HG02840 (cell line): ENCODE data around the gene TAAR8.
"Not testable (repeated sequence)": the region's sequence is repeated elsewhere in the genome, so short reads cannot be mapped to it uniquely, and the experiment has no call there.

Experiments
- ATAC-seq: cut with Tn5 transposase; IDR thresholded peaks from one replicate; pipeline ENCODE4 v1.9.1; 2021; ENCODE audit warnings: mild to moderate bottlenecking, moderate library complexity, moderate number of reproducible peaks; ENCODE audit not compliant: unreplicated experiment, low FRiP score

The TAAR8 gene, protein sequence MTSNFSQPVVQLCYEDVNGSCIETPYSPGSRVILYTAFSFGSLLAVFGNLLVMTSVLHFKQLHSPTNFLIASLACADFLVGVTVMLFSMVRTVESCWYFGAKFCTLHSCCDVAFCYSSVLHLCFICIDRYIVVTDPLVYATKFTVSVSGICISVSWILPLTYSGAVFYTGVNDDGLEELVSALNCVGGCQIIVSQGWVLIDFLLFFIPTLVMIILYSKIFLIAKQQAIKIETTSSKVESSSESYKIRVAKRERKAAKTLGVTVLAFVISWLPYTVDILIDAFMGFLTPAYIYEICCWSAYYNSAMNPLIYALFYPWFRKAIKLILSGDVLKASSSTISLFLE

DNA sequence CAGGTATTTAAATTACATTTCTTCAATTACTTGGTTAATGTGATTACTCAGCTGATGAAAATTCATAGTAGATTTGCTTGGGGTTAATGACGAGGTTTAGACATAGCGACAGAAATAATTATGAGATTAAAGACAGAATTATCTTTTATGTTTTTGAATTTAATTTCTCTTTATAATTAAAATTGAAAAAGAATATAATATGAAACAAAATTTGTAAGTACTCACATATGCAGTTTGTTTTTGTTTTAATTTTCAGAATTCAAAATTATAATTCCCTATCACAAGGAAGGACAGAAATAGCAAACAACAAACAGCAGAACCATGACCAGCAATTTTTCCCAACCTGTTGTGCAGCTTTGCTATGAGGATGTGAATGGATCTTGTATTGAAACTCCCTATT lies at the start of gene TAAR8:
Gene TAAR8 (plus strand): TSS at position 301 of the 400 bp plus-strand sequence. CDS start 21 bp downstream, at position 322.
- ATAC-seq: no peak

DNA sequence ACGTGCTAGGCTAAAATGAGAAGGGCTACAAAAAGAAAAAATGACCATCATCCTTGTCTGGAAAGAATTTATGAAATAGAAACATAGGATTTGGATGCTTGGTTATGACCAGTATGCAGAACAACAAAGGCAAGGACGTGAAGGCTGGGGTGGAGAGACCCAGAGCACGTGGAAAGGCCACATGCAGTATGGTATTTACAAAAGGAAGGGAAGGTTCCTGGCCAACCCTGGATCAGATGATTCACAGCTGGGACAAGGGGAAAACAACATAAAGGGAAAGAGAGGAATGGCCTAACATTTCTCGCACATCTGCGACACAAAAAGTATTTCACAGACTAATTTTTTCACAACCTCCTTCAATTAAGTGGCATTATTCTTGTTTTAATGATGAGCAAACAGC lies 47.7 kb upstream of the TAAR8 start:
- ATAC-seq: no peak

DNA sequence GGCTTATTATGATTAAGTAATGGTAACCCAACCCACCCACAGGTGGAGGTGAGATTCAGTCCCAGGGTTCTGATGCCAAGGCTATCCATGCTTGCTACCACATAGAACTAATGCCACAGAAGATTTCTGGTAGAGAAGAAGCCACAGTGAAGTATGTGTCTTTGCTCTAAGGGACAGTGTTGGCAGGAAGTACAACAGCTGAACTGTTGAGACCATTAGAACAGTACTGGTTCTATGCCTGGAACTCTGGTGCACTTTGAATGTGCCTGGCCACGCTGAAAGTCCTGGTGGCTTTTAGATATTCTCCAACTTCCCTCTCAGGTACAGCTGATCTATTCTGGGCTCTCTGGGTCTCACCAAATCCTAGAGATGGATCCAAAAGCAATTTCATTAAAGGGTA lies 47.3 kb upstream of the TAAR8 start:
- no peak for ATAC-seq

DNA sequence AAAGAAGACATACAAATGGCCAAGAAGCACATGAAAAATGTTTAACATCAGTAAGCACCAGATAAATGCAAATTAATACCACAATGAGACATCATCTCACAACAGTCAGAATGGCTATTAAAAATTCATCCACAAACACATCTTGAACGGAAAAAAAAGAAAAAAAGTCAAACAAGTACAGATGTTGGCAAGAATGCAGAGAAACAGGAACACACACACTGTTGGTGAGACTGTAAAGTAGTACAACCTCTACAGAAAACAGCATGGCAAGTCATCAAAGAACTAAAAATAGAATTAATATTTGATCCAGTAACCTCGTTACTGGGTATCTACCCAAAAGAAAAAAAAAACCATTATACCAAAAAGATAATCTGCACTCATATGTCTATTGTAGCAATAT lies 46.0 kb upstream of the TAAR8 start:
- no peak for ATAC-seq

DNA sequence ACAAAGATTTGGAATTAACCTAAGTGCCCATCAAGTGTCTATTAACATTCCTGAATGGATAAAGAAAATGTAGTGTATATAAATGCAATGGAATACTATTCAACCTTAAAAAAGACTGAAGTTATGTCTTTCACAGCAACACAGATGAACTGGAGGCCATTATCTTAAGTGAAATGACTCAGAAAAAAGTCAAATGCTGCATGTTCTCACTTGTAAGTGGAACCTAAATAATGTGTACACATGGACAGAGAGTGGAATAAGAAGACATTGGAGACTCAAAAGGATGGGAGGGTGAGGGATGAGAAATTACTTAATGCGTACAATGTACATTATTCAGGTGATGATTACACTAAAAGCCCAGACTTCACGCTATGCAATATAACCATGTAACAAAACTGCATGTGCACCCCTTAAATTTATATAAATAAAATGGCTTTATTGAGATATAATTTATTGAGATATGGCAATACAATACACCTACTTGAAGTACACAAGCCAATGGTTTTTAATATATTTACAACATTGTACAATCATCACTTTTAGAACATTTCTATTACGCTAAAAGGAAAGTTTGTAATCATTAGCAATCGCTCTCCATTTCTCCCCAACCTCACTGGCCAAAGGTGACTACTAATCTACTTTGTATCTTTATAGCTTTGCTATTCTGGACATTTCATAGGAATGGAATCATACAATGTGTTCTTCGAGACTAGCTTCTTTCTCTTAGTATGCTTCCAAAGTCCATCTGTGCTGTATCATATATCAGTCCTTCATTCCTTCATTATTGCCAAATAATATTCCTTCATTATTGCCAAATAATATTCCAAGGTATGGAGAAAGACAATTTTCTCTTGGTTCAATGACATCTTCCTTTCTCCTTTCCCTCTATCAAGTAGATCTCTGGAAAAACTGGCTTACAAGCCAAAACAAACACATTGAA lies 45.3 kb upstream of the TAAR8 start:
- ATAC-seq: no peak

DNA sequence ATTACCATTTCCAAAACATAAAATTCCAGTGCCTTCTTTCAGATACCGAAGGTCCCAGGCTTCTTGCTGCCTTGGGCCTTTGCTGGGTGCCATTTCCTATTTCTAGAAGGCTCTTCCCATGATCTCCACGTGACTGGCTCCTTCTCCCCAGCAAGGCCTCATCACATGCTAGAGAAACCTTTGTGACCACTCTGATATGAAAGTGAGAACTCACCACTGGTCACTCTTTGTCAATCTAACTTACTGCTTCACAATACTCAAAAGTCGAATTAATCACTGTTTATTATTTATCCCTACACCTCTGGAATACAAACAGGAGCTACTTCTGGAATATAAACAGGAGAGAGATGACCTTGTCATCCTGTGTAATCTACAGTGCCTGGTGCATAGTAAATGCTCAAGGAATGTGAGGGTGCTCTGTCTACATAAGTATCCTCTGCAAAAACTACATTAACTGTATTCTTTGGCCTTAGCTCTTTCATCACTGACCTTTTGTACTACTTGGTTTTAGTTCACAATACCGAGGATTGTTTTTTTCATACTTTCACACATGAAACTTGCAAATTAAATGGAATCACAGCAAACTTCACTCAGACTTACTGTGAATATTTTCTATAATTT lies 41.2 kb upstream of the TAAR8 start:
- ATAC-seq: no peak

DNA sequence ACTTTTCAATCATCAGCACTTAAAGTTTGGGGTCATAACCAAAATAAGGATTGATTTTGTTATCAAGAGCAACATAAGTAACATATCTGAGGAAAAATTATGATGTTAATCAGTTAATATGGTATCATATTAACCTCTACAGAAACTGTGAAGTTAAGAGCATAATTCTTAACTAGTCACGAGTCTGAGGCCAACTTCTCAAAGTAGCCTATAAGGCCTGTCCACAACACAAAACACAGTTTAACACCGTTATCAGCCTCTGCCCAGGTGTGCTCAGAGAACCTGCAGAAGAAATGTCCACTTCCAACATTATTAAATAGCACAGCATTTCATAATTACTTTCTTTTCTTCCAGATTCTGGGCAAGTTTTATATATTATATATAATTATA lies 40.6 kb upstream of the TAAR8 start:
- no peak for ATAC-seq

DNA sequence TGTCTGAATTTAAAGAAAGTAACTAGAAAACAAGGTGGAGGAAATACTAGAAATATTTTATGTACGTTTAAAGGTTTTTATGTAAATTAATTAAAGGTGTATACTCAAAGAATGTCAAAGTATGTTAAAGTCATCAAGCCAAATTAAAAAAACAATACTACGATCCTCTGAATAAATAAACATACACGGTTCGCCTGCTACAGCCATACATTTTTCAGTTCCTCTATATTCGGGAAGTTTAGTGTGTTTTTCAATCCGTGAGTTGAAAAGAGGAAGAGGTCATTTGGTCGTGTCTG lies 40.2 kb upstream of the TAAR8 start:
- no peak for ATAC-seq

DNA sequence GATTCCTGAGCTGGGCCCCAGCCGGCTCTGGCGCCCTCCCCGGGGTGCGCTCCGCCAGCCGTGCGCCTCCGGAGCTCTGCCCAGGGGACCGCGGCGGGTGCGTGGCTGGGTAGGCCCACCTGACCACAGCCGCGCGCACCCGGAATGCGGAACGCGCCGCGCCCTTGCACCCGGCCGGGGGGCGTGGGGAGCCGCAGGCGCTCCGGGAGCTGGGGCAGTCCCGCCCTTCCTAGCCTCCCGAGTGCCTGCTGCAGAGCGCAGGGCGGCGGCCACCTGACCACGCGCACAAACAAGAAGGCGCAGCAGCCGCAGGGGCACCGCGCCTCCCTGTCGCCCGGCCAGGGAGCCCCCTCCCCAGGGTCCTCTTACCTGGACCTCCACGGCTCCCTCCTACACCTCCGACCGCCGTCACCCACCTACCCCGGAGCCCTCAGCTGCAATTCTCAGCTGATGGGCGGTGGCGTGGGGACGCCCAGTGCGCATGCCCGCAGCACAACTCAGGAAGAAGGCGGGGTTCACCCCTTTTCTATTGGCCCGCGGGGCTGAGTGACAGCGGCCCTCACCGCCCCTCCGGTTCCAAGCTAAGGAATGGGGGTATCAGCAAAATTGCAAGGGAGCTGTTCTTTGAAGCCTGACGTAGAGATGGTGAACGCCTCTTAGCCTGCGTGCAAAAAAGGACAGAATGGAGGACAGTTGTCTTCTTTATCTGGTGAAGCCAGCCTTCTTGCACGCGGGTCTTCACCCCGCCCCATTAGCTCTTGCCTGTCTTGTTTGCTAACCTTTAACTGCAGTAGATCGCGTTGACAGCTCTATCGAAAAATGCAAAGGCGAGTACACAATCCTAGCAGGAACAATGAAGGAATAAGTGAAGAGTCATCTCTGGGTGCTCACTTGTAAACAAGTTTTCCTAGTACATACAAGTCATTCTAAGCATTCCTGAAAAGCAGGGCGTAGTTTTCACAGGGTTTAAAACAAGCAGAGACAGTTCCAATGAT lies 39.5 kb upstream of the TAAR8 start, which contains the start of gene STX7:
Gene STX7 (minus strand): TSS at position 479 of the 995 bp plus-strand sequence. CDS start 9,586 bp downstream, outside the sequence.
- ATAC-seq: peak; percentile 95

DNA sequence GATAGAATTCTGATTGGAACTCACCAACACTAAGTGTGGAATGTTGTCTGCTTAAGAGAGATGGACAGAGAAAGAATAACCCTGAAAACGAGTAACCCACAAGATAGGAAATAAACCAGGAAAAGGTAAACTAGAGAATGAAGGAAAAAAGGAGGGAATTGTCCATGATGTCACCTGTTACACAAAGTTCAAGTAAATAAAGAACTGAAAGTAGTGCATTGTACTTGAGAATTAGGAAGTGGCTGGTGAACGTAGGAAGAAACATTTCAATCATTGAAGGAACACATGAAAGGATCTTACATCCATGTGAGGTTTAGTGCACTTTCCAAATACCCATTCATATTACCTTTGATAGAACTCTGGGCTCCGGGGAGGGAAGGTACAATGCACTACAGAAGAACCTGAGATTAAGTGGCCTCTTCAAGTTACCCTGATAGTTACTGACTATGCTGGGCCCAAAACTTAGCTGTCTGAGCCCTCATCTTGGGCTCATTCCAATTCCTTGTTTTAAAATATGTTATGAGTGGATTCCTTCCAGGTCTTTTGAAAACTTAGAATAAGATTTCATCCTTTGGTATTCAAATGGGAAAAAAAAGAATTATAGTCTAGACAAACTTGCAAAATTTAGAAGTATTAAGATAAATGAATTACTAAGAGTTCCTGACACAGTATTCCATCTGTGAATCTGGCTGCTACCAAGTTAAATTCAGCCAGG lies 38.5 kb upstream of the TAAR8 start:
- no peak for ATAC-seq

DNA sequence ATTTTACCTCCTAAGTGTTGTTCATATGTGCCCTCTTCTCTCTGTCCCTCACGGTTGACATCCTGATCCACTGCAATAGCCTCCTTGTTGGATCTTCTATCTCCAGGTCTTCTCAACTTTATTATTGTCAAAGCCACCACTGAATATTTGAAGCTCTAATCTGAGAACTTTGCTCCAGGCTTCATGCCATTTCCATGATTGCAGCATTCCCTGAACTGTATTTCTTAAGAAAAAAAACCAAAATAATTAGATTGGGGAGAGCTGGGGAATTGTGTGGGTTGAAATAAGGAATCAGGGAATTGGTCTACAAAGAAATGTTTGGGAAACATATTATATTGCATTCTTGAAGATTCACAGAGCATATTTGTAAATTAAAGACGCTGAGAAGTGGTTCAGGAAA lies 37.1 kb upstream of the TAAR8 start:
- no peak for ATAC-seq

DNA sequence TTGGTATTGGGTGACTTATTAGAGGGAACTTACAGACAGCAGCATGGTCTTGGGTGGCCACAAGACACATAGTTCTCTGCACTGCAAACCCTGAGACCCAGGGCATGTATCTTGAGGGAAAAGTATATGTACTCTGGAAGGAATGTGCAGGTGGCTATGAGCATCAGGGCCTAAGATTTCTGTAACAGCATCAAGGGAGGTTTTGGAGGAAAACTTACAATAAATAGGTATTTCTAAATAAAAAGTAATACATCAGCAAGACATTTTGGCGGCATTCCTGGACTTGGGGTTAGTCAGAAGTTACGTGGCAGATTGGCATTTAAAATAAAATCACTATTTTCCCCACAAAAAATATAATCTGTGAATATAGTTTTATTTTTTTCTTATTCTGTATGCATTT lies 31.5 kb upstream of the TAAR8 start:
- ATAC-seq: no peak

DNA sequence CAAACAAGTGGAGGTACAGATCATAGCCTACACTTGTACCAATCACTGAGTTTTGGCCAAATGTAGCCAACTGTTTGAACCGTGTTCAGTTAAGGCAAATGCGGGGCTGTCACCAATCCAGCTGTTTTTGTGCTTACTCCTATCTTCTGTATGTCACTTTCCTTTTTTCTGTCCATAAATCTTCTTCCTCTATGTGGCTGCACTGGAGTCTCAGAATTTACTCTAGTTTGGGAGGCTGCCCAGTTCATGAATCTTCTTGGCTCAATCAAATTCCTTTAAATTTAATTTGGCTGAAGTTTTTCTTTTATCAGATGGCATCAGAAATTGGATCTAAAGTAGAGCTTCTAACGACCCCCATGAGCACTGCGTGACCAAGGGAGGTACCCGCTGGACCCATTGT lies 27.8 kb upstream of the TAAR8 start:
- no peak for ATAC-seq

DNA sequence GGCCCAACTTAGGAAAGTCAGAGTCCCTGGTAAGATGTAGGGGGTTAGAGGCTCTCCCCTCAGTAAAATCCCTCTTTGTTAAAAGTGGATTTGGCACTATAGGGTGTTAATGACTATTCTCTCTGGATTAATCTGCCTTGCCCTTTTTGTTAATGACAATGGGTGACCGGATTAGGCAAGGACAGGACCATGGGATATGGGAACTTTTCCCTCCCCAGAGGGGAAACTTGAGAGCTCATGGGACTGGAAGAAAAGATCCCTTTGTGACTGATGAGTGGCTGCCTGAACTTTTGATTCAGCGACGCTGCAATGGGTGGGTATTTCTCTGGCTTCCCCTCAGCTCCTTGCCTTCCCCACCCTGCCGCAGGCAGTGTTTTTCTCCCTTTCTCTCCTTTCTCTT lies 26.6 kb upstream of the TAAR8 start:
- no peak for ATAC-seq

DNA sequence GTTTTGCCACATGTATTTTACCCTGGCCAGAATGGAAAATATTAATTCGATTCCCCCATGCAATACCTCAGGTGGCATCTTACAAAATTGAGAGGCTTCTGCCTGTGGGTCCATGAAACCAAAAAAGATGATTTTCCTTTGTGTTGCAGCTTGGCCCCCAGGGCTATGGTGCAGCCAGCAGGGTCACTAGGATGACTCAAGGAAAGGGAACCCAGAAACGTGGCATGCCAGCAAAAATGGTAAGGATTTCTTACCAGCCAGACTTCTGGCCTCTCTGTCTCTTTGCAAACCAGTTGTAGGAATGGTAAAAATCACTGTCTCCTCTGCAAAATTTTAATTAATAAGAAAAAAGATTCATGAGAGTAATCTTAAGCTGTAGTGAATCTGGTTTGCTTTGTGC lies 26.0 kb upstream of the TAAR8 start:
- no peak for ATAC-seq

DNA sequence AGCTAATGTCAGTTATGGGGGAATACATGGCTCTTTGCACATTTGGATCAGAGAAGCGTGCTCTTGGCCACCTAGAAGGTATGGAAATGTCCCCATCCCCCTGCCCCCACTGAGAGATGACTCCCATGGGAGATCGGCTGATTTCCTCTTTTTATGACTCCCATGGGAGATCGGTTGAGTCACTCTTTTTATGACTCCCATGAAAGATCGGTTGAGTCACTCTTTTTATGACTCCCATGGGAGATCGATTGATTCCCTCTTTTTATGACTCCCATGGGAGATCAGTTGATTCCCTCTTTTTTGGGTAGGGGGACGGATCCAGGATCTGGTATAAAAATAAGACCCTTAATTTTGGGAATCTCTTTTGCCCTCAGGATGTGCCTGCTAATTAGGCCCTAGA lies 24.7 kb upstream of the TAAR8 start:
- no peak for ATAC-seq

DNA sequence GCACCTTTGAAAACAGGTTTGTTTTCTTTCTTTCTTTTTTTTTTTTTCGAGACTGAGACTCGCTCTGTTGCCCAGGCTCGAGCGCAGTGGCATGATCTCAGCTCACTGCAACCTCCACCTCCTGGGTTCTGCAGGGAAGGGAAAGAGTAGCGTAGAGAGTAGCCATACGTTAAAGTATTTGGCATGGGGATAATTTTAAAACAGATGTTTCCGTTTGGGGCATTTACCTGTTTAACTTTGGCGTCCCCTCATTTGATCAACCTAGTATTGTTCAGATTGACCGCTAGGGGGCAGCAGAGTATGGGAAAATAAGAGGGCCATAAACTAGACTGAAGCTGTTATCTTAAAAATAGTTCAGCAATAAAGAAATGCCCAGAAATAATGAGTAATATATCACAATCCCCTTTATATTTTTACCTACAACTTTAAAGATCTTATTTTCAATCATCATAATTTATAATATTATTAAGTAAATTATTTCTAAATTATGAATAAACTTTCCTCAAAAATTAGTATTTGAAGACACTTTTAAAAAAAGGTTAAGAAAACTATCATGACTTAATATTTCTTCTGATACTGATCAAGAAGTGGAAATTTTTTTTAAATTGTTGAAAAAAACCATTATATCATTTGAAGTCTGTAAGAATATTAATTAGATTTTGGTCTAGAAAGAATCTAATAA lies 22.0 kb upstream of the TAAR8 start:
- peak; percentile 70 for ATAC-seq

DNA sequence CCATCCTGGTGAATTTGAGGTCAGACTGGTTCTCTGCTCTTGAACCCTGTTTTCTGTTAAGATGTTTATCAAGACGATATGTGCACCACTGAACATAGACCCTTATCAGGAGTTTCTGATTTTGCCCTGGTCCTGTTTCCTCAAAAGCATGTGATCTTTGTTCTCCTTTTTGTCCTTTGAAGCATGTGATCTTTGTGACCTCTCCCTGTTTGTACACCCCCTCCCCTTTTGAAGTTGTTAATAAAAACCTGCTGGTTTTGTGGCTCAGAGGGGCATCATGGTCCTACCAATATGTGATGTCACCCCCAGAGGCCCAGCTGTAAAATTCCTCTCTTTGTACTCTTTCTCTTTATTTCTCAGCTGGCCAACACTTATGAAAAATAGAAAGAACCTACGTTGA lies 17.9 kb upstream of the TAAR8 start:
- ATAC-seq: not testable (repeated sequence)

DNA sequence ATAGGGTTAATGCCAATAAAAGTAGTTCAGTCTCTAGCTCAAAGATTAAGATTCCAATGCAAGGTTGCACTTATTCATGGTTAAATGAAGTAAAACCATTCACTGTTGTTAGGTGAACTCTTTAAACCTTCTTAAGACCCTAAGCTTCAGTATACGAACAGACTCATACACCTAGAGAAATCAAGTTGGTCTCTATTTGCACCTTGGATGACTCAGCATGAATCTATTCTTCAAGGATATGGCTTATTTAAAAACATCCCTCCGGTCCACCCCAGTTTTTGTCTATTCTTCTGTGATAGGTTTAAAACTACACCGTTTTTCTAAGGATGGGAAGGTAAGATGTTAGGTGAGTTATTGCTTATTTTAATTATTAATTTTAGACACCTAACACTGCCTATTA lies 15.3 kb upstream of the TAAR8 start:
- ATAC-seq: no peak
